SK-N-SH (cell line): ENCODE data around the gene ALDH9A1. TPM values are rescaled to one million over a fixed set of nuclear protein-coding genes. Genes with fewer than 3 reads are reported as not detected.
"Not testable (repeated sequence)": the region's sequence is repeated elsewhere in the genome, so short reads cannot be mapped to it uniquely, and the experiment has no call there.

ENCODE experiments used
- CTCF ChIA-PET: fragments of 300-600, 350-600 bp; formaldehyde crosslinking; extraction: SDS; loops from one replicate; lab custom pipeline; 2021; lab: Yijun Ruan, JAX
- POLR2A ChIA-PET: fragments of 350-600 bp; sonication (Branson Sonifier 250); formaldehyde crosslinking; extraction: SDS; loops from one replicate; lab custom pipeline; 2020; ENCODE audit warnings: antibody characterized with exemption, inconsistent platforms; lab: Yijun Ruan, JAX
- DNase-seq: peaks from one replicate; pipeline ENCODE4 v3.0.0; 2012
- H2AFZ ChIP-seq: fragments of 200-600 bp; sonication (generic); 2 replicates; pipeline ENCODE4 v1.8.1; 2016; ENCODE audit warnings: antibody characterized with exemption, mild to moderate bottlenecking, low read depth
- H3F3A ChIP-seq: fragments of 200-600 bp; sonication (generic); replicated peaks from 2 replicates; pipeline ENCODE3; 2016; ENCODE audit warnings: antibody characterized with exemption, mild to moderate bottlenecking; ENCODE audit not compliant: insufficient read depth
- H3K27ac ChIP-seq, 2 experiments: fragments of 200-500 bp in 1 of 2; fragments of 200-600 bp in 1 of 2; sonication (Bioruptor generic) in 1 of 2; sonication (generic), shearing (Covaris generic) in 1 of 2; 2 replicates each; pipeline versions ENCODE4 v1.5.1 to v1.6.1; 2014 to 2016; ENCODE audit warnings: low read depth in 2 of 2, inconsistent platforms in 1 of 2, low read length in 1 of 2, mild to moderate bottlenecking in 1 of 2, mixed read lengths in 1 of 2
- H3K27me3 ChIP-seq: fragments of 200-600 bp; sonication (generic), shearing (Covaris generic); 2 replicates; pipeline ENCODE4 v1.6.1; 2016; ENCODE audit warnings: mixed run types; ENCODE audit not compliant: insufficient read depth
- H3K36me3 ChIP-seq, 2 experiments: fragments of 200-500 bp in 1 of 2; fragments of 200-600 bp in 1 of 2; sonication (Bioruptor generic) in 1 of 2; sonication (generic) in 1 of 2; replicated peaks in 1 of 2; 2 replicates each; pipeline versions ENCODE3 to v1.5.1; 2014 to 2016; ENCODE audit warnings: low read length in 1 of 2, mild to moderate bottlenecking in 1 of 2; ENCODE audit not compliant: insufficient read depth in 2 of 2, control insufficient read depth in 1 of 2
- H3K4me1 ChIP-seq, 2 experiments: fragments of 200-500 bp in 1 of 2; fragments of 200-600 bp in 1 of 2; sonication (Bioruptor generic) in 1 of 2; sonication (generic), shearing (Covaris generic) in 1 of 2; 2 replicates each; pipeline versions ENCODE4 v1.5.1 to v1.6.1; 2014 to 2016; ENCODE audit warnings: low read depth in 1 of 2, low read length in 1 of 2, mixed run types in 1 of 2; ENCODE audit not compliant: insufficient read depth in 2 of 2, control insufficient read depth in 1 of 2
- H3K4me2 ChIP-seq: fragments of 200-600 bp; sonication (generic), shearing (Covaris generic); 2 replicates; pipeline ENCODE4 v1.6.1; 2017; ENCODE audit warnings: mixed run types
- H3K4me3 ChIP-seq, 2 experiments: fragments of 200-500 bp in 1 of 2; fragments of 200-600 bp in 1 of 2; sonication (Bioruptor generic) in 1 of 2; sonication (generic), shearing (Covaris generic) in 1 of 2; 2 replicates each; pipeline versions ENCODE4 v1.5.1 to v1.8.1; 2014 to 2016; ENCODE audit warnings: low read depth in 2 of 2, inconsistent platforms in 1 of 2, low read length in 1 of 2, mild to moderate bottlenecking in 1 of 2, mixed read lengths in 1 of 2, moderate library complexity in 1 of 2
- H3K79me2 ChIP-seq: fragments of 200-600 bp; sonication (generic); 2 replicates; pipeline ENCODE4 v1.8.1; 2017; ENCODE audit warnings: mild to moderate bottlenecking; ENCODE audit not compliant: insufficient read depth
- H3K9ac ChIP-seq: fragments of 200-600 bp; sonication (generic); 2 replicates; pipeline ENCODE4 v1.6.1; 2017; ENCODE audit warnings: mixed run types
- H3K9me2 ChIP-seq: fragments of 200-600 bp; sonication (generic); 2 replicates; pipeline ENCODE4 v1.6.1; 2017; ENCODE audit warnings: mixed run types
- H3K9me3 ChIP-seq: fragments of 200-600 bp; sonication (generic); 2 replicates; pipeline ENCODE4 v1.6.1; 2017; ENCODE audit warnings: mixed run types, mild to moderate bottlenecking, moderate library complexity
- H4K20me1 ChIP-seq: fragments of 200-600 bp; sonication (generic); 2 replicates; pipeline ENCODE4 v1.6.1; 2017; ENCODE audit warnings: mild to moderate bottlenecking, mixed run types; ENCODE audit not compliant: insufficient read depth
- EP300 ChIP-seq, 2 experiments: IDR thresholded peaks; 2 replicates each; pipeline versions ENCODE4 v1.4.0 to v1.6.1; 2012; ENCODE audit warnings: borderline replicate concordance in 1 of 2, low read depth in 1 of 2, low read length in 1 of 2
- FOXM1 ChIP-seq: IDR thresholded peaks from 2 replicates; pipeline ENCODE4 v1.4.0; 2012; ENCODE audit warnings: low read depth, mild to moderate bottlenecking
- GABPA ChIP-seq: IDR thresholded peaks from 2 replicates; pipeline ENCODE4 v1.4.0; 2012; ENCODE audit warnings: low read depth, mild to moderate bottlenecking
- JUND ChIP-seq: IDR thresholded peaks from 2 replicates; pipeline ENCODE4 v1.4.0; 2012
- NFIC ChIP-seq: IDR thresholded peaks from 2 replicates; pipeline ENCODE4 v1.4.0; 2012; ENCODE audit warnings: borderline replicate concordance
- RXRA ChIP-seq: IDR thresholded peaks from 2 replicates; pipeline ENCODE4 v1.4.0; 2012; ENCODE audit warnings: low read depth, mild to moderate bottlenecking, borderline replicate concordance
- SIN3A ChIP-seq: IDR thresholded peaks from 2 replicates; pipeline ENCODE4 v1.6.1; 2012; ENCODE audit warnings: low read depth, mild to moderate bottlenecking, low read length, moderate library complexity, borderline replicate concordance
- SMC3 ChIP-seq: IDR thresholded peaks from 2 replicates; pipeline ENCODE4 v1.6.1; 2012; ENCODE audit warnings: low read depth, low read length, improper control_type of control experiment
- TEAD4 ChIP-seq: IDR thresholded peaks from 2 replicates; pipeline ENCODE4 v1.4.0; 2012; ENCODE audit warnings: mild to moderate bottlenecking, borderline replicate concordance; ENCODE audit not compliant: insufficient read depth
- USF1 ChIP-seq: IDR thresholded peaks from 2 replicates; pipeline ENCODE4 v1.4.0; 2012; ENCODE audit warnings: low read depth, borderline replicate concordance
- WGBS: methylation state at CpG from one replicate; pipeline ENCODE4 v1.1.6; 2017; ENCODE audit warnings: low lambda C conversion rate; 5-methylcytosine and 5-hydroxymethylcytosine counted together
- polyA plus RNA-seq, 3 experiments: library from polyadenylated mRNA; depleted of rRNA; stranded (reverse); fragments of >200 nt; gene quantifications; 2 replicates each; pipeline ENCODE4 v1.2.3, GENCODE V29; 2012

The ALDH9A1 gene
- polyA plus RNA-seq, 1 of the 3 experiments (the other 2 are of a cell fraction) = 31.3 TPM

GRCh38 chr1:165658766-165659580, 39.4 kb downstream of the ALDH9A1 start:
- H3K9me2 ChIP-seq, H4K20me1 ChIP-seq, H3K27ac ChIP-seq, H2AFZ ChIP-seq, POLR2A ChIA-PET, H3K4me2 ChIP-seq, H3K79me2 ChIP-seq, DNase-seq, H3K4me3 ChIP-seq, H3F3A ChIP-seq, H3K4me1 ChIP-seq, H3K27me3 ChIP-seq, H3K9ac ChIP-seq, H3K9me3 ChIP-seq: not testable (repeated sequence)
- CTCF ChIA-PET = interaction anchor here (1.1 kb wide), 2 partner anchors 255 to 838 kb away, joined by 3 to 4 read pairs; no protein-coding TSS in a partner anchor
- 97% methylated on average over 9 of the region's 9 CpGs for WGBS
- peaks cover 29 to 53% of the 10 kb centered on the region in 2 experiments for H3K36me3 ChIP-seq

GRCh38 chr1:165650981-165651625, 47.3 kb downstream of the ALDH9A1 start:
- WGBS = 86% methylated on average over 9 of the region's 9 CpGs
- no peak for TF ChIP-seq FOXM1
- no peak for TF ChIP-seq RXRA
- no peak for TF ChIP-seq SIN3A
- no peak for TF ChIP-seq USF1
- no peak for TF ChIP-seq EP300 (IDR thresholded peaks at IDR 0.05; ENCODE audit: borderline replicate concordance in 1 of 2, low read depth in 1 of 2, low read length in 1 of 2)
- DNase-seq = no peak
- Histone ChIP-seq H2AFZ (no peak overlapping the region), H3K27me3 (no peaks in the 10 kb centered on the region), H3K27ac (no peak overlapping the region), H3K4me2 (no peak overlapping the region), H3K9me3 (no peaks in the 10 kb centered on the region), H3K9ac (no peak overlapping the region), H3F3A (no peaks in the 10 kb centered on the region), H3K79me2 (peaks cover 13% of the 10 kb centered on the region), H3K9me2 (no peaks in the 10 kb centered on the region), H3K4me1 (peaks cover 0 to 7% of the 10 kb centered on the region in 2 experiments; a peak in 1 of 4 replicates), H3K4me3 (no peak overlapping the region), H4K20me1 (peaks cover 10% of the 10 kb centered on the region), H3K36me3 (peaks cover 23 to 49% of the 10 kb centered on the region in 2 experiments)
- CTCF ChIA-PET = interaction anchor here (0.8 kb wide), 1 partner anchor 46 kb away, joined by 3 read pairs; no protein-coding TSS in a partner anchor
- POLR2A ChIA-PET = no interaction called here

GRCh38 chr1:165648919-165649572, 49.3 kb downstream of the ALDH9A1 start:
- CTCF ChIA-PET = interaction anchor here (1.5 to 2.5 kb wide), 2 partner anchors 8 to 13 kb away, joined by 4 to 6 read pairs; no protein-coding TSS in a partner anchor
- H3F3A ChIP-seq = no peaks in the 10 kb centered on the region
- H3K27ac ChIP-seq = no peak overlapping the region
- H3K36me3 ChIP-seq = peaks cover 22 to 35% of the 10 kb centered on the region in 2 experiments
- H3K79me2 ChIP-seq = peaks cover 27% of the 10 kb centered on the region
- peaks cover 0 to 10% of the 10 kb centered on the region in 2 experiments; a peak in 1 of 4 replicates for H3K4me1 ChIP-seq
- no peaks in the 10 kb centered on the region for H3K27me3 ChIP-seq
- TF ChIP-seq JUND = no peak
- TF ChIP-seq EP300 (IDR thresholded peaks at IDR 0.05; ENCODE audit: borderline replicate concordance in 1 of 2, low read depth in 1 of 2, low read length in 1 of 2) = no peak
- no peak for TF ChIP-seq SMC3
- no peak for TF ChIP-seq TEAD4
- no peak for TF ChIP-seq GABPA
- TF ChIP-seq NFIC = no peak
- TF ChIP-seq, all 33 proteins: peak for 0
- Histone ChIP-seq H3K4me2 (no peak overlapping the region), H2AFZ (no peak overlapping the region), H4K20me1 (peaks cover 19% of the 10 kb centered on the region), H3K9me2 (no peaks in the 10 kb centered on the region), H3K9ac (no peak overlapping the region), H3K4me3 (no peak overlapping the region), H3K9me3 (no peaks in the 10 kb centered on the region)
- WGBS = 81% methylated on average over 4 of the region's 7 CpGs
- POLR2A ChIA-PET = no interaction called here
- DNase-seq = no peak
